Epithelial cell of esophagus (primary cell): ENCODE results near the gene CPED1.

ENCODE experiments used
- DNase-seq: peaks from one replicate; pipeline ENCODE4 v3.0.0; 2010; ENCODE audit warnings: low read depth
- H3K4me3 ChIP-seq: 2 replicates; pipeline ENCODE4 v1.5.1; 2011; ENCODE audit warnings: mild to moderate bottlenecking, low read length, control low read depth
- TF ChIP-seq, protein P1 (sequence below): IDR thresholded peaks from 2 replicates; pipeline ENCODE4 v1.5.1; 2011; ENCODE audit warnings: low read depth, mild to moderate bottlenecking, low read length, control low read depth, inconsistent platforms; ENCODE audit not compliant: insufficient read depth; ENCODE audit errors: missing control alignments

Gene CPED1

GRCh38 chr7:121266307-121266894, 277.9 kb downstream of the CPED1 start:
- H3K4me3 ChIP-seq: no peak overlapping the region
- DNase-seq: no peak
- TF ChIP-seq, protein P1, sequence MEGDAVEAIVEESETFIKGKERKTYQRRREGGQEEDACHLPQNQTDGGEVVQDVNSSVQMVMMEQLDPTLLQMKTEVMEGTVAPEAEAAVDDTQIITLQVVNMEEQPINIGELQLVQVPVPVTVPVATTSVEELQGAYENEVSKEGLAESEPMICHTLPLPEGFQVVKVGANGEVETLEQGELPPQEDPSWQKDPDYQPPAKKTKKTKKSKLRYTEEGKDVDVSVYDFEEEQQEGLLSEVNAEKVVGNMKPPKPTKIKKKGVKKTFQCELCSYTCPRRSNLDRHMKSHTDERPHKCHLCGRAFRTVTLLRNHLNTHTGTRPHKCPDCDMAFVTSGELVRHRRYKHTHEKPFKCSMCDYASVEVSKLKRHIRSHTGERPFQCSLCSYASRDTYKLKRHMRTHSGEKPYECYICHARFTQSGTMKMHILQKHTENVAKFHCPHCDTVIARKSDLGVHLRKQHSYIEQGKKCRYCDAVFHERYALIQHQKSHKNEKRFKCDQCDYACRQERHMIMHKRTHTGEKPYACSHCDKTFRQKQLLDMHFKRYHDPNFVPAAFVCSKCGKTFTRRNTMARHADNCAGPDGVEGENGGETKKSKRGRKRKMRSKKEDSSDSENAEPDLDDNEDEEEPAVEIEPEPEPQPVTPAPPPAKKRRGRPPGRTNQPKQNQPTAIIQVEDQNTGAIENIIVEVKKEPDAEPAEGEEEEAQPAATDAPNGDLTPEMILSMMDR: no peak

DNA sequence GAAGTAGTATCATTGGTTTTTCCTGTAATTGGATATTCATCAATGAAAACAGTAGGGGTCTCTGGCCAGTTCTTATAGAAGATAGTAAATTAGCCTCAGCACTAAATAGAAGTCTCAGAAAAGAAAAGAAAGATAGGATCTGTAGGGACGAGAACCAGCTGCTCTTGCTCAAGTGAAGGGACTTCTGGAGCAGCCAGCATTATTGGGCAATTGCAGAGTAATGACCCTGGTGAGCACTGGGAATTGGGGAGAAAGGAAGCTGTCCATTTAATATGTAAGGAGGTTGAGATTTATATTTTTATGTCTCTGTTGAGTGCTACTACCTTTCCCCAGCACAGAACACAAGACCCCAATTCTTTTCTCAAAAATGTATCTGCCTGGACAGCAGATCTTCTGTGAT, 279.1 kb downstream of the CPED1 start:
- no peak overlapping the region for H3K4me3 ChIP-seq
- no peak for DNase-seq
- TF ChIP-seq, protein P1: no peak

GRCh38 chr7:121269798-121270197, 281.3 kb downstream of the CPED1 start:
- DNase-seq: no peak
- no peak overlapping the region for H3K4me3 ChIP-seq
- TF ChIP-seq, protein P1: no peak

DNA sequence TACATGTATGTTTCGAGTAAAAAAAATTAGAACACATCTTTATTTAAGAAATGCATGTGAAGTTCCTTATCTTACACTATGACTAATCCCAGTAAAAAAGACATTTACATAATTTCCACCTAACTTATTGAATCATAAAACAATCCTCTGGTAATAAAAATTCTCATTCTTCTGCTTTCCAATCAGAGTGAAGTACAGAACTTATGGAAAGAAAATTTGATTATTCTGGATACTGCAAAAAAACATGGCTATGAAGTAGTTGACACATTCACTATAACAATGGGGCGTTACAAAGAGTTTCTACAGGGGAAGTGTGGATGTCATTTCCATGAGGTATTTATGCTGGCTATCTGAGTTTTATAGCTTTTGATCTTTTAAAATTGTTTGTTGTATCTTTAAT, 282.6 kb downstream of the CPED1 start:
- DNase-seq: no peak
- TF ChIP-seq, protein P1: no peak
- H3K4me3 ChIP-seq: no peak overlapping the region

- H3K4me3 ChIP-seq: no peak overlapping the region
- DNase-seq: no peak
- TF ChIP-seq, protein P1: no peak
These were observed 283.4 kb downstream of the CPED1 start for GRCh38 chr7:121271916-121272315.

- TF ChIP-seq, protein P1: no peak
- no peak overlapping the region for H3K4me3 ChIP-seq
- DNase-seq: no peak
These were observed 284.2 kb downstream of the CPED1 start for GRCh38 chr7:121272676-121273075.

DNA sequence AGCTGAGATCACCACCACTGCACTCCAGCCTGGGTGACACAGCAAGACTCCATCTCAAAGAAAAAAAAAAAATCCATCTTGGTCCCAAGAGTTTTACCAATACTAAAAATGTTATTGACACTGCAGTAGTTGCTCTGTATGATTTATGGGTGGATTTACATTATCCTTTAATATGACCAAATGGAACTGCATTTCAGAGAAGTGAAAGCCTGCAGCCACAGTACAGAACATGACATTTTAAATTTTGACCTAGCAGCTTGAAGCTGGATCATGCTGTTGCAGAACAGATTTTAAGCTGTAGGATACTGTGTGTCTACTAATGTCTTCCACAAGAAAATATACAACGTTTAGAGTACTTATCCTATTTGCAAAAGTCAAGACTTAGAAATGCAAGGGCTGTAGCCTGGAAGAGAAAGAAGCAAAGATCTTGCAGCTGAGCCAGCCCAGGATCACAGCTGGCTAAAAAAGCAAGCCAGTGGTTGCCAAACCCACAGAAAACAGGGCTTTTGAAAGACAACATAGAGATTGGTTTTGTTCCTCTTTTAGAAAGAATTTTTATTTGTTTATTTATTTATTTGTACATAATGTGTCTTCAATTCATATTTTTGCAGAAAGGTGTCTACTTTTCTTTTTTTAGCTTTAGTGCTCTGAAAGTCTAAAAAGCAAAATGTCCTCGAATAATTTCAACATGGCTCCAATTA, 285.1 kb downstream of the CPED1 start:
- TF ChIP-seq, protein P1: no peak
- no peak overlapping the region for H3K4me3 ChIP-seq
- DNase-seq: no peak
